Amygdala (tissue), 56 donors: ENCODE results near the gene UTP14C.
"Not testable (repeated sequence)": the region's sequence is repeated elsewhere in the genome, so short reads cannot be mapped to it uniquely, and the experiment has no call there.

ENCODE experiments used
- DNase-seq, 56 donors: peaks; one replicate each; lab custom pipeline; 2025; lab: John Stamatoyannopoulos, UW

UTP14C gene, protein sequence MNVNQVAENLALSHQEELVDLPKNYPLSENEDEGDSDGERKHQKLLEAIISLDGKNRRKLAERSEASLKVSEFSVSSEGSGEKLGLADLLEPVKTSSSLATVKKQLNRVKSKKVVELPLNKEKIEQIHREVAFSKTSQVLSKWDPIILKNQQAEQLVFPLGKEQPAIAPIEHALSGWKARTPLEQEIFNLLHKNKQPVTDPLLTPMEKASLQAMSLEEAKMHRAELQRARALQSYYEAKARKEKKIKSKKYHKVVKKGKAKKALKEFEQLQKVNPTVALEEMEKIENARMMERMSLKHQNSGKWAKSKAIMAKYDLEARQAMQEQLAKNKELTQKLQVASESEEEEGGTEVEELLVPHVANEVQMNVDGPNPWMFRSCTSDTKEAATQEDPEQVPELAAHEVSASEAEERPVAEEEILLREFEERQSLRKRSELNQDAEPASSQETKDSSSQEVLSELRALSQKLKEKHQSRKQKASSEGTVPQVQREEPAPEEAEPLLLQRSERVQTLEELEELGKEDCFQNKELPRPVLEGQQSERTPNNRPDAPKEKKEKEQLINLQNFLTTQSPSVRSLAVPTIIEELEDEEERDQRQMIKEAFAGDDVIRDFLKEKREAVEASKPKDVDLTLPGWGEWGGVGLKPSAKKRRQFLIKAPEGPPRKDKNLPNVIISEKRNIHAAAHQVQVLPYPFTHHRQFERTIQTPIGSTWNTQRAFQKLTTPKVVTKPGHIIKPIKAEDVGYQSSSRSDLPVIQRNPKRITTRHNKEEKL

DNA sequence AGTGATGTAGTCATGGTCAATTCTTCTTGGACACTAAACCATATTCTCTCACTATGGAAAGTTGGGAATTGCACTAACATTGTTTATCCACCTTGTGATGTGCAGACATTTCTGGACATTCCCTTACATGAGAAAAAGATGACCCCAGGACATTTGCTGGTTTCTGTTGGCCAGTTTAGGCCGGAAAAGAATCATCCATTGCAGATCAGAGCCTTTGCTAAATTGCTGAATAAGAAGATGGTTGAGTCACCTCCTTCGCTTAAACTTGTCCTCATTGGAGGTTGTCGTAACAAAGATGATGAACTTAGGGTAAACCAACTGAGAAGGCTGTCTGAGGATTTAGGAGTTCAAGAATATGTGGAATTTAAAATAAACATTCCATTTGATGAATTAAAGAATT, at the start of gene UTP14C:
TSS of gene UTP14C (plus strand) at position 211 of the 400 bp plus-strand sequence. CDS start 4,114 bp downstream, outside the sequence.
- DNase-seq = no peak

DNA sequence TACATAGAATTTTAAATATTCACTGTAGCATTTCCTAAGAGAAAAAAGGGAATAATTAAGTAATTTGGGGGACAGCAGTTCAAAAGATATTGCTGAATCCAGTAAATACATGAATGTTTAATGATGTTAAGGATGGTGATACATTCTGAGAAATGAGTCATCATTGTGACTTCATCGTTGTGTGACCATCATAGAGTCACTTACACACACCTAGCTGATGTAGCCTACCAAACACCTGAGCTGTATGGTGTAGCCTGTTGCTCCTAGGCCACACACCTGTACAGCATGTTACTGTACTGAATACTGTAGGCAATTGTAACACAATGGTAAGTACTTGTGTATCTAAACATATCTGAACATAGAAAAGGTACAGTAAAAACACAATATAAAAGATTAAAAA, 48.1 kb upstream of the UTP14C start:
- DNase-seq = no peak

DNA sequence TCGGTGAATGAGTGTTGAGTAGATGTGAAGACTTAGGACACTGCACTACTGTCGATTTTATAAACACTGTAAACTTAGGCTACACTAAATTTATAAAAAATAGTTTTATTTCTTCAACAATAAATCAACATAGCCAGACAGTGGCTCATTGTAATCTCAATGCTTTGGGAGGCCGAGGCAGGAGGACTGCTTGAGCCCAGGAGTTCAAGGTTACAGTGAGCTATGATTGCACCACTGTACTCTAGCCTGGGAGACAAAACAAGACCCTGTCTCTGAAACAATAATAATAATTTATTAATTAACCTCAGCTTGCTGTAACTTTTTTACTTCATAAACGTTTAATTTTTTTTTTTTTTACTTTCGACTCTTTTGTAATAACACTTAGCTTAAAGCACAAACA, 47.6 kb upstream of the UTP14C start:
- no peak for DNase-seq

DNA sequence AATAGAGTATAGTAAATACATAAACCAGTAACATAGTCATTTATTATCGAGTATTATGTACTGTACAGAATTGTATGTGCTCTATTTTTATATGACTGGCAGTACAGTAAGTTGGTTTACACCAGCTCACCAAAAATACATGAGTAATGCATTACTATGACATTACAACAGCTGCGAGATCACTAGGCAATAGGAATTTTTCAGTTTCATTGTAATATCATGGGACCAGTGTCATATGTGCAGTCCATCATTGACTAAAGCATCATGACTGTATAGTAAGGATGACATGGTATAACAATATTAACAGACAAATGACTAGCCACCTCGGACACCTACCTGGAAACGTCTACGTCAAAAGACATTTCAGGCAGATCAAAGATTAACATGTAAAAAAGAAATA, 46.9 kb upstream of the UTP14C start:
- no peak for DNase-seq

DNA sequence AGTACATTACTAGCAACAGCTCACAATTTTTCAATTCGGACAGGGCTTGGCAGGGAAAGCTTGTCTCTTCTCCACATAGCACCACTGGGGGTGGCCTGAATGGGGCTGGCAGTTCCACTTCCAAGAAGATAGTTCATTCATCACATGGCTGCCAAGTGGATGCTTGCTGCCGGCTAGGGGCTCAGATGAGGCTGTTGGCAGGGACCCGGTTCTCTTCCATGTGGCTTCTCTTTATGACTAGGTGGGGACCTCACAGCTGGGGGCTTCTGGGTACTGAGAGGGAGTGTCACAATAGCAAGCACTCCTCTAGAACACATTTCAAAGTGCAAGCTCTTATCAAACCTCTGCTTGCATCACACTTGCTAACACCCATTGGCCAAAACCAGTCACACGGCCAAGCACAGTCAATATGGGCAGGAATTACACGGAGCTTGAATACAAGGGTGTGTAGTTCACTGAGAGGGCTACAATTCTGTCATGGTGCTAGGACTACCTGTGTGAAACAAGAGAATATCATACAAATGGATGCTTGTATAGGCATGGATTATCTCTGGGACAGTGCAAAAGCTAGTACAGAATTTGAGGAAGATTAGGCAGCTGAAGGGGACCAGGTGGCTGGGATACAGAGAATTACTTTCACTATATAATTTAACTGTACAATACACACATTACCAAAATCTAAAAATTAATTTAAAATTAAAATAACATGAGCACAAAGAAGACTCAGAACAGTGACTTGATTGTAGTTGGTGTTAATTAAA, 45.5 kb upstream of the UTP14C start:
- no peak for DNase-seq

DNA sequence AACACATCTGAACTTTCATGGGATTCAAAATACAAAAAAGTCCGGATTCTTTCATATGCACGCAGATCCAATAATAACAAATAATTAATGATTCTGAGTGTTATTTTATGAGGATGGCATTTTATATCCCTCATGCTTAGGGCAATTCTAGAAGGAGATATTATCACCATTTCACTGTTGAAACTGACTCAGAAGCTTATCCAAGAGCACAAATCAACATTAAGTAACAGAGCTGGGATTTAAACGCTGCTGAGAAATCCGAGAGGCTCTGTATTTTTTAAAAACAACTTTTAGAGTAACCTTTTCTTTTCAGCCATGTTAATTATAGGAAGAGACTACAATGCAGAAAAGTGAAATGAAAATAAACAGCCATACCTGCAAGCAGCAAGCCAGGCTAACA, 43.6 kb upstream of the UTP14C start:
- no peak for DNase-seq

DNA sequence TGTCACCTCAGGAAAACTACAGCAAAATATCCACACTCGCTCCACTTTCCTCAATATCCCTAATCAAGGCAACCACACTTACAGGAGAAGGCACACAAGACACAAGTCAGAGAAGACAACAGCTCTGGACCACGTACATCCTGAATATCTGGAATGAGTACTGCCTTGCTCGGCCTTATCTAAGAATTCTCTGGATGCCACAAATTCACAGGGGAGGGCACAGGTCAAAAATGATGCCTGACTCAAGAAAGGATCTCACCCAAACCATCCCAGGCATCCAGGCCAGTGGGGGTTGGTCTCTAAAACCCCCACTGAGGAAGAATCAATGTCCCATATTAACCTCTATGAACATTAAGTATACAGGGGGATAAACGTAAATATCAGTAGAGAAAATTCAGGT, 43.1 kb upstream of the UTP14C start:
- no peak for DNase-seq

DNA sequence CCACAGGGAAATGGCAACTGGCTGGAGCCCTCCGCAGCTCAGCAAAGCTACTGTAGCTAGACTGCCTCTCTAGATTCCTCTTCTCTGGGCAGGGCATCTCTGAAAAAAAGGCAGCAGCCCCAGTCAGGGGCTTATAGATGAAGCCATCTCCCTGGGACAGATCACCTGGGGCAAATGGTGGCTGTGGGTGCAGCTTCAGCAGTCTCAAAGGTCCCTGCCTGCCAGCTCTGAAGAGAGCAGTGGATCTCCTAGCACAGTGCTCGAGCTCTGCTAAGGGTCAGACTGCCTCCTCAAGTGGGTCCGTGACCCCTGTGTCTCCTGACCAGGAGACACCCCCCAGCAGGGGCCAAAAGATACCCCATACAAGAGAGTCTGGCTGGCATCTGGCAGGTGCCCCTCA, 41.2 kb upstream of the UTP14C start:
- not testable (repeated sequence) for DNase-seq

DNA sequence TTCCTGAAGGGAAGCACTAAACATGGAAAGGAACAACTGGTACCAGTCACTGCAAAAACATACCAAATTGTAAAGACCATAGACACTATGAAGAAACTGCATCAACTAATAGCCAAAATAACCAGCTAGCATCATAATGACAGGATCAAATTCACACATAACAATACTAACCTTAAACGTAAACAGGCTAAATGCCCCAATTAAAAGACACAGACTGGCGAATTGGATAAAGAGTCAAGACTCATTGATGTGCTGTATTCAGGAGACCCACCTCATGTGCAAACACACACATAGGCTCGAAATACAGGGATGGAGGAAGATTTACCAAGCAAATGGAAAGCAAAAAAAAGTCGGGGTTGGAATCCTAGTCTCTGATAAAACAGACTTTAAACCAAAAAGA, 39.6 kb upstream of the UTP14C start:
- not testable (repeated sequence) for DNase-seq

DNA sequence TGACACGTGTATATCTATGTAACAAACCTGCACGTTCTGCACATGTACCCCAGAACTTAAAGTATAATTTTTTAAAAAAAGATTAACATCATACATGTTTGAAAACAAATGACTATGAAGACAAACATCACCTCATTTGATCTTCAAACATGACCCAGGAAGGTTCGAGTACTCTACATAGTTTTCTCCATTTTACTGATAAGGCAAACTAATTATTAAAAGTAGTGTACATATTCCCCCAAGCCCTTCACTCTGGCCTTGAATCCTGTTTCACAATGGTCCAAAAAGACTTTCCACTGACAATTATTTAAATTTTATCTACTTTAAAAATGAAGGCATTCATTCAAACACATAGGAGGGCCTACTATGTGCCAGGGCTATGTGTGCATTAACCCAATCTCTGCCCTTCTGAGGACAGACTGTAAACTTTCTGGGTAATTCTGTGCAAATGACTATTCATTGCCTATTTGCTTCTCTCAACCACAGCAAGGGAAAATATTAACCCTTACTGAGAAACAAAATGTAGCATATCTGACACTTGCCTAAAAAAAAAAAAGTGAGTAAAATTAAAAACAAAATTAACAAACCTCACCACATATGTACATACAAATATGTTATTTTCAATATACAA, 35.4 kb upstream of the UTP14C start:
- no peak for DNase-seq

DNA sequence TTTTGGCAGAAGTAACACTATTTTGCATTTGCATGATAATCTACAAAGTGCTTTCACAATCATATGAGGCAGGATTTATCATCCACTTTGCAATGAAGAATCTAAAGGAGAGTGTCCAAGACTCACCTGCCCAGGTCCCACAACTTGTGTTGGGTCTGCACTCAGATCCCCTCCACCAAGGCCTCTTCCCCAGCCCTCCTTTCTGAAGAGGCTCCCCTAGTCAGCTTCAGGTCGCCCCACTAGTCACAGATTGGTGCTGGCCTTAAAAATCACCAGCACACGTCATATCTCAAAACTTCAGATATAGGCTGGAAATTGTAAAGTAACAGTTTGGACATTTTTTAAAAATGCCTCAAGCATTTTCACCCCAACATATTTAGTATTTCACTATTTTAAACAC, 30.8 kb upstream of the UTP14C start:
- no peak for DNase-seq

DNA sequence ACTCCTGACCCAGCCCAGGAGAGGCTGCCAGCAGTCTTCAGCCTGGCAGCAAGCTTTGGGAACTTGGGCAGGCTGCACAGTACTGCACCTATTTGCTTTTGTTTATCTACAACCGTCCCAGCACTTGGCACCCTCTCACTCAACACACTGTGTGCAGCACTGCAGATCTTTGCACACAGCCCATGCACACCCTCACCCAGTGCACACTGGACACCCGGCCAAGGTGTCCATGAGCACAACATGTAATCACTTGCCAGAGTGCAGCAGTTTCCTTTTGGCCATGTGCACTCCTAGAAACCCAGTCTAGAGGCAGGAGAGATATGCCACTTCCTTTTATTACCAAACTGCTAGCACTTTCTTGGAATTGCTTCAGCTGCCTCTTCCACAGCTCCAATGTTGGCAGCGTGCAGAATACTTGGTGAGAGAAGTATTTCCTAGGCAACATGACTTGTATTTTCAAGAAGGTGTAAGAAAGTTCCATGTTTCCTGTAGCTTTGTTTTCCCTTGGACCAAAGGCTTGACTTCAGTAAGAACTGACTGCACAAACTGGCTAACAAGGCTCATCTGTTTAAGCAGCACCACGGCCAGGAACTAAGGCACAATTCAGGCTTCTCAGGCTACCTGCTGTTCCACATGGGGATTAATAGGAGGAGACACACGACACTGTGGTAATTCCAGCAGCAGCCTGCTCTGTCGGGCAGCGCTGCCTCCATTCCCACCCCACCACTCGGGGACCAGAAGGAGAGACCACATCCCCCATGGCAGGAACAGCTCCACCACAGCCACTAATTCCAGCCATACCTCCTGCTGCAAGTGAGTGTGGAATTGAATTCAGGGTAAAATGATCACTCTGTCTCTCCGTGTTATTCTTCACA, 28.6 kb upstream of the UTP14C start:
- DNase-seq = peak in 19 of 56 donors; percentile 8 to 49 (median 25)

DNA sequence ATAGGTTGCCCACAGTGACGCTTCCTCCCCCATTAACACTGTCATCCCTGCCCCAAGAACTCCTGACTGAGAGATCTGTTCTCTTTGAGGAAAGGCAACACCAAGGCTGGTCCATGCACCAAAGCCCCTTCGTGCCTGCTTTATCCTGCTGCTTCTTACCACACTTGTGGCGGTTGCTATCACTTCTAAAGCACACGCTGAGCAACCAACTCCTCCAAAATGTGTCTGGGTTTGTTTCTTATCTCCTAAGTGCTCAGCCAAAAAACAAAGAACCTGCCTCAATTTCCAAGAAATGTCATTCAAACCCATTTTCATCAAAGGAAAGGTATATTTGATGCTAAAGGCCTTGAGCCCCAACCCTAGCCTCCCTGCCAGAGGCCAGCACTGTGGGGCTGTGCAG, 27.9 kb upstream of the UTP14C start:
- DNase-seq = no peak

DNA sequence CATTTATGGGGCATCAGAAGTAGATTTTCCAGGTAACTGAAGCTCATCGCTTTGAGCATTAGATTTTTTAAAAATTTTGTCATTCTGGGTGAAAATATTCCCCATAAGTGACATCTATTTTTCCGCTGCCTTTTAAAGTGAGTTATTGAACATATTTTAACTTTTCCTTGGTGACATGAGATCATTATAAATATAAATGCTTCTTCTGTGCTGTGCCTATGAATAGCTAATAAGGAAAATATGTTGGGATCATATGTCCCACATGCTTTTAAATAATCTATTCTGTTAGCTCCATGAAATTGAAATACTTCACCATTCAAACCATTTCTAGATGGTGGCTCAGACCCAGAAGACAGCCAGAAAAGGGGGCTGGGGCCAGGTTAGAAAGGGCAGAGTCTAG, 27.3 kb upstream of the UTP14C start:
- DNase-seq = no peak

DNA sequence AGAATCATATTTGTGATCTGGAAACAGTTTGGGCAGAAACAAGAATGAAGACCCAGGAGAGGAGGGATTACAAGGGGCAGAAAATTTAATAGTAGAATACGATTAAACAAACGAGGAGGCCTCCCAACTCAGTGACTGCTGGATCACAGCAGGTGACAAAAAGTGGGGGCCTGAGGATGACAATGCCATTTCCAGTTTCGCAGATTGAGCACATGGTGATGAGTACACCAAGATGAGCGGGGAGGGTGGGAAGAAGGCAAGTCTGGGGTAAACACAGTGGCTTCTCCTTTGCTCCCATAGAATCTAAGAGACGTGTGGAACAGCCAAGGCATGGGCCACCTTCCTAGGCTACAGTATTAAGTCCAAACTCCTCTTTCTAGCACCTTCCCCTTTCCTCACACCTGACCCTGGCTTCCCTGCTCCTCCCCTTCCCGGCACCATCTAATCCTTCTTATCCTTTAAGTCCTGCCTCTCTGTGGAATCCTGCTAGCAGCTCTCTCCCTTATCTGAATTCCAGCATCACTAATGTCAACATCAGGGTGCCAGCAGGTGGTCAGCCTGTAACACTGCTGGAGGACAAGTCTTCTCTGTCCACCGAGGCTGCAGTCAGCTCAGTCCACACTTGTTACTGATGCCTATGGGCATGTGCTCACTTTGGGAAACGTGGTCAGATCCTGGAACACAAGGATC, 26.7 kb upstream of the UTP14C start:
- no peak for DNase-seq

DNA sequence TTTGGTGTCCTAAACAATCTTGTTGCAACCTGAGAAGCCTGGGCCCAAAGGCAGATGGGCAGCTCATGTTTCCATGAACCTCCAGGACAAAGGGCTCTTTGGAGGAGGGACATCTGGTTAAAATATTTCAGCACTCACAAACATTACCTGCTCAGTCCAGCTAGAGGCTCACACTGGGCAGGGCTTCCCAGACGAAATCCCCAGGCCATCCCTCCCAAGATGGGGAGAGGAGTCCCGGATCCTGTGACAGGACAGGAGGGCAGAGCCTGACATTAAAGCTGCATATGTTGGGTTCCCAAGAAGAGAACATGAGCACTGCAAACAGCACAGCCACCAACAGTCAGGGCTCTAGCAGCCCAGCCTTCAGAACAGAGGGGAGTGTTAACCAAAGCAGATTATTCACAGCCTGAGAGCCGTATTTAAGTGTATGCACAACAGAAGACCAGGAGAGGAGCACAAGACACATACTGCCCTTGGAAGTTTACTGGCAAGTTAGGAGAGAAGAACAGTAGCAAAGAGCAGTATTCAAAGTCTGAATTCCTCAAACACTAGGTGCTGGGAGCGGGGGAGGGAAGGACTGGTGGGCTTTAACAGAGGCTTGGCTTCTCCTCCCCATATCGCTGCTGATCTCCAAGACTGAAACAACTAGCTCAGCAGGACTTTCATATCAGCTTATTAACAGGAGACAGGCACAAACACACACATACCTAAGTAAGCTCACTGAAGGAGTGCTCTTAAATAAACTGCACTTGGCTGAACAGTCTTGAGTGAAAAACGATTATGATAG, 25.6 kb upstream of the UTP14C start:
- DNase-seq = no peak

DNA sequence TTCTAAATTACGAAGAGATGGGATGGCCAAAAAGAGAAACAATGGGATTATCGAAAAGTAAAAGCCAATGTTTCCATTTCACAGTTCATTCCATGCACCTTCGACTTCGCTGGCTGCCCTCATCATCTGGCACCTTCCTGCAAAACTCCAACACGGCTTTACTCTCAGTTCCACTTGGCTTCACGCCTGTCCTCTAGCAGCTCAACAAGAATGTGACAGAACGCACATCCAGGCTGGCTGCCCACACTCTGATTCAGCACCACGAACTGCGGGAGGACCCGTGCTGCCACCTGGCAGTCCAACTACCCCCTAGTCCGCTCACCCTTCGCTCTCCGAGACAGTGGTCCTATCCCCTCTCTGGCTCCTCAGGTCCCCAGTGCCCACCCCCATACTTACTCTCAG, 25.0 kb upstream of the UTP14C start:
- DNase-seq = peak in 28 of 56 donors; percentile 7 to 62 (median 26)

DNA sequence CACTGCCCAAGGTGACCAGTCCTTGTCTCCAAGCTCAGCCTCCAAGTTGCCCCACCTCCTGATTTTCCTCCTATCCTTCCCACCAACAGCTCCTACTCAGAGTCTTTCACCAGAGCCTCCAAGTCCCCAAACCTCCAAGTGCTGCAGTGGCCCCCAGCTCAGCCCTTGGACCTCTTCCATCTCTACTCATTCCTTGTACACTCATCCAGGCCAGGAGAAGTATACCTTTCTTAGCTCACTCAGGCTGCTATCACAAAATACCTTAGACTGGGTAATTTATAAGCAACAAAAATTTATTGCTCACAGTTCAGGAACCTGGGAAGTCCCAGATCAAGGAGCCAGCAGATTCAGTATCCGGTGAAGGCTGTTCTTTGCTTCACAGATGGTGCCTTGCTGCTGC, 24.6 kb upstream of the UTP14C start:
- no peak for DNase-seq
